ENCODE results near the gene SIDT1. TPM values are rescaled to one million over a fixed set of nuclear protein-coding genes. Genes with fewer than 3 reads are reported as not detected.

Gene SIDT1
- polyA plus RNA-seq, 3 donors: 2.4 to 3.9 (median 2.7) TPM

- no peak for DNase-seq (ENCODE audit: extremely low read depth in 1 of 11, low read depth in 9 of 11, low spot score in 4 of 11)
Observed at GRCh38 chr3:113575206-113575605, 42.9 kb downstream of the SIDT1 start.

- no peak for DNase-seq (ENCODE audit: extremely low read depth in 1 of 11, low read depth in 9 of 11, low spot score in 4 of 11)
Observed at GRCh38 chr3:113585228-113585627, 52.9 kb downstream of the SIDT1 start.

- no peak for DNase-seq (ENCODE audit: extremely low read depth in 1 of 11, low read depth in 9 of 11, low spot score in 4 of 11)
Observed at GRCh38 chr3:113585720-113586119, 53.4 kb downstream of the SIDT1 start.

- no peak for DNase-seq (ENCODE audit: extremely low read depth in 1 of 11, low read depth in 9 of 11, low spot score in 4 of 11)
Observed at GRCh38 chr3:113588806-113589205, 56.5 kb downstream of the SIDT1 start.

- no peak for DNase-seq (ENCODE audit: extremely low read depth in 1 of 11, low read depth in 9 of 11, low spot score in 4 of 11)
Observed at GRCh38 chr3:113589971-113590370, 57.6 kb downstream of the SIDT1 start.

GRCh38 chr3:113590983-113591382 is 58.6 kb downstream of the SIDT1 start:
- no peak for DNase-seq (ENCODE audit: extremely low read depth in 1 of 11, low read depth in 9 of 11, low spot score in 4 of 11)

GRCh38 chr3:113594066-113594465 is 61.7 kb downstream of the SIDT1 start:
- DNase-seq (ENCODE audit: extremely low read depth in 1 of 11, low read depth in 9 of 11, low spot score in 4 of 11): no peak

- DNase-seq (ENCODE audit: extremely low read depth in 1 of 11, low read depth in 9 of 11, low spot score in 4 of 11): no peak
Observed at GRCh38 chr3:113597596-113598354, 65.4 kb downstream of the SIDT1 start.

- no peak for DNase-seq (ENCODE audit: extremely low read depth in 1 of 11, low read depth in 9 of 11, low spot score in 4 of 11)
Observed at GRCh38 chr3:113600418-113601182, 68.2 kb downstream of the SIDT1 start.

GRCh38 chr3:113601240-113601639 is 68.9 kb downstream of the SIDT1 start:
- no peak for DNase-seq (ENCODE audit: extremely low read depth in 1 of 11, low read depth in 9 of 11, low spot score in 4 of 11)

- DNase-seq (ENCODE audit: extremely low read depth in 1 of 11, low read depth in 9 of 11, low spot score in 4 of 11): no peak
Observed at GRCh38 chr3:113602256-113602655, 69.9 kb downstream of the SIDT1 start.

- DNase-seq (ENCODE audit: extremely low read depth in 1 of 11, low read depth in 9 of 11, low spot score in 4 of 11): no peak
Observed at GRCh38 chr3:113602836-113603235, 70.5 kb downstream of the SIDT1 start.

- no peak for DNase-seq (ENCODE audit: extremely low read depth in 1 of 11, low read depth in 9 of 11, low spot score in 4 of 11)
Observed at GRCh38 chr3:113606539-113607218, 74.3 kb downstream of the SIDT1 start.

- no peak for DNase-seq (ENCODE audit: extremely low read depth in 1 of 11, low read depth in 9 of 11, low spot score in 4 of 11)
Observed at GRCh38 chr3:113607219-113607596, 74.9 kb downstream of the SIDT1 start.

- DNase-seq (ENCODE audit: extremely low read depth in 1 of 11, low read depth in 9 of 11, low spot score in 4 of 11): no peak
Observed at GRCh38 chr3:113614402-113614801, 82.0 kb downstream of the SIDT1 start.

GRCh38 chr3:113615976-113616375 is 83.6 kb downstream of the SIDT1 start:
- no peak for DNase-seq (ENCODE audit: extremely low read depth in 1 of 11, low read depth in 9 of 11, low spot score in 4 of 11)

GRCh38 chr3:113617726-113618125 is 85.4 kb downstream of the SIDT1 start:
- no peak for DNase-seq (ENCODE audit: extremely low read depth in 1 of 11, low read depth in 9 of 11, low spot score in 4 of 11)

- no peak for DNase-seq (ENCODE audit: extremely low read depth in 1 of 11, low read depth in 9 of 11, low spot score in 4 of 11)
Observed at GRCh38 chr3:113620091-113620490, 87.7 kb downstream of the SIDT1 start.

- DNase-seq (ENCODE audit: extremely low read depth in 1 of 11, low read depth in 9 of 11, low spot score in 4 of 11): no peak
Observed at GRCh38 chr3:113623324-113623723, 91.0 kb downstream of the SIDT1 start.

GRCh38 chr3:113623811-113624210 is 91.5 kb downstream of the SIDT1 start:
- DNase-seq (ENCODE audit: extremely low read depth in 1 of 11, low read depth in 9 of 11, low spot score in 4 of 11): no peak
